IgD-negative memory B cell (primary cell): Measurements from ENCODE around the gene ODF2L. TPM values are rescaled to one million over a fixed set of nuclear protein-coding genes. Genes with fewer than 3 reads are reported as not detected.
"Not testable (repeated sequence)": the region's sequence is repeated elsewhere in the genome, so short reads cannot be mapped to it uniquely, and the experiment has no call there.

Experiments
- H3K27ac Mint-ChIP-seq, 3 donors: one replicate each; pipeline ENCODE4 v1.8.0; 2020 to 2022; ENCODE audit warnings: mild to moderate bottlenecking in 3 of 3, mixed read lengths in 3 of 3, moderate library complexity in 1 of 3
- H3K27me3 Mint-ChIP-seq: one replicate; pipeline ENCODE4 v1.8.0; 2021; ENCODE audit warnings: mixed read lengths
- H3K36me3 Mint-ChIP-seq: one replicate; pipeline ENCODE4 v1.8.0; 2020; ENCODE audit warnings: mild to moderate bottlenecking, mixed read lengths
- H3K4me1 Mint-ChIP-seq, 3 donors: one replicate each; pipeline ENCODE4 v1.8.0; 2020 to 2022; ENCODE audit warnings: mixed read lengths in 3 of 3, mild to moderate bottlenecking in 1 of 3
- H3K4me3 Mint-ChIP-seq, 4 donors: one replicate each; pipeline ENCODE4 v1.8.0; 2020 to 2022; ENCODE audit warnings: mild to moderate bottlenecking in 4 of 4, mixed read lengths in 4 of 4, moderate library complexity in 3 of 4
- H3K9me3 Mint-ChIP-seq, 3 donors: one replicate each; pipeline ENCODE4 v1.8.0; 2020 to 2021; ENCODE audit warnings: mixed read lengths in 3 of 3, mild to moderate bottlenecking in 1 of 3
- polyA plus RNA-seq: library from polyadenylated mRNA; unstranded; fragments of 300-500 nt; fragmentation: Illumina TruSeq; gene quantifications from one replicate; pipeline ENCODE4 v1.2.3, GENCODE V29; 2021

The ODF2L gene
- polyA plus RNA-seq, 1 donor from 2014 or later: 23.1 TPM

DNA sequence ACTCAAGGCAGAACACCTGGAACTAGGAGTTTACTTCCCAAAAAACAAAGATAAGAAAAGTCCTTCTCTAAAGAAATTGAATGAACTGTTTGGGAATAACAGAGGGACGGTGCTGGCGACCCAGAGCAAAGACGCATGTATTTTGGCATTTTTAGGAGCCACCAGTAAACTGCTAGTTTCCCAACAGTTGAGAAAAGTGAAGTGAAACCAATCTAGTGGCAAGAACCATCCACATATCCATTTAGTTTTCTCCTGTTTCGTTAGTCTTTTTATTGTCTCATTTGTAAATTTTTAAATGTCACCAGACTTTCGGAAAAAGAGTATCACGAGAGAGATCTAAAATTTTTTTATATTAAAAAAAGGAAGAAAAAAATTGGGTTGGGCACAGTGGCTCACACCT lies 30.2 kb downstream of the ODF2L start:
- Mint-ChIP-seq H3K4me1 (peaks cover 0 to 3% (median 0%) of the 10 kb centered on the region in 3 donors), H3K36me3 (peaks cover 11% of the 10 kb centered on the region), H3K9me3 (no peaks in the 10 kb centered on the region), H3K27ac (no peak overlapping the region), H3K27me3 (no peaks in the 10 kb centered on the region), H3K4me3 (no peak overlapping the region)

DNA sequence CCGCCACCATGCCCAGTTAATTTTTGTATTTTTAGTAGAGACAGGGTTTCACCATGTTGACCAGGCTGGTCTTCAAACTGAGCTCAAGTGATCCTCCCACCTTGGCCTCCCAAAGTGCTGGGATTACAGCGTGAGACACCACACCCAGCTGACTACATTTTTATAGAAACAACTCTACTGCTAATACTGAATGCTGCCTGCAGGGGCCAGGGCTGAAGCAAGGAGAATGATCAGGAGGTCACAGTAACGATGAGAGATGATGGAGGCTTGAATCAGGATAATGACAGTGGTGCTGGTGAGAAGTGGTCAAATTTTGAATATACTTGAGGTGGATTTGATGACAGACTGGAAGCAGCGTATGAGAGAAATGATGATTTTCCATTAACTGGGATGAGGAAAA lies 33.3 kb downstream of the ODF2L start:
- no peak overlapping the region for H3K4me3 Mint-ChIP-seq
- H3K27ac Mint-ChIP-seq: peak overlapping the region in 1 of 3 donors; percentile 19
- no peaks in the 10 kb centered on the region for H3K9me3 Mint-ChIP-seq
- H3K4me1 Mint-ChIP-seq: peaks cover 0 to 3% (median 0%) of the 10 kb centered on the region in 3 donors
- H3K27me3 Mint-ChIP-seq: no peaks in the 10 kb centered on the region
- H3K36me3 Mint-ChIP-seq: peaks cover 15% of the 10 kb centered on the region

DNA sequence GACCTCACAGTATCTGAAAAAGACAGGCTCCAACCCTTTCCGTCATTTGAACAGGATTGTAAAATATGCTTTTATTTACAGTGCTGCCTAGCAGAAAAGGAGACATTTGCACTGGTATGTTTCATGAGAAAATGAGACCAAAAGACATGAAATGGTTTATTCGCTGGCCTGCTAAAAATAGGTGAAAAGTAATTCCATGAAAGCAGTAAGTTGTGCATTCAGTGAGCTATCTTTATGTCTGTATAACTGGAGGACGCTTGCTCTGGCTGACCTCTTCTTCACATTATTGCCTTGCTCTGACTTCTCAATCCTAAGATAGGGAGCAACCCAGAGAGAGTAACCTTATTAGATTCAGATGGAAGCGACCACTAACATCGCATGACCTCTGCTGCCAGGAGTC lies 38.3 kb downstream of the ODF2L start:
- Mint-ChIP-seq H3K4me3 (no peak overlapping the region), H3K27ac (no peak overlapping the region), H3K9me3 (no peaks in the 10 kb centered on the region), H3K27me3 (no peaks in the 10 kb centered on the region), H3K36me3 (peaks cover 19% of the 10 kb centered on the region), H3K4me1 (no peaks in the 10 kb centered on the region)

DNA sequence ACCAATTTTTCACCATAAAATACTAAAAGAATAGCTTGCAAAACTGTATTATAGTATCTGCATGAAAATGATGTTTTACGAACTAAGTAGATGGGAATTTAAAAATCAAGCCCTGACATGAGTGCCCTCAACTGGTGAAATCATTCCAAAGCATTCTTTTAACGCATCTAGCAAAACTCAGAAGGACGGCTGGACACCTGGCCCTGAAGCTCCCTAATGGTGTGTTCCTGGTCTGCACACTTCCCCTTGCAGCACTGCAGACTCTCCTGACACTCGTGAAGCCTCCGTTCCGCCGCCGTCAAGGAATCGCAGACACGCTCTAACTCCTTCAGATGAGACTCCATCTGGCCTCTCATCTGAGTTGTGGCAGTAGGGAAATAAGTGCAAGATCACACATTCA lies 39.9 kb downstream of the ODF2L start:
- H3K36me3 Mint-ChIP-seq: peaks cover 25% of the 10 kb centered on the region

DNA sequence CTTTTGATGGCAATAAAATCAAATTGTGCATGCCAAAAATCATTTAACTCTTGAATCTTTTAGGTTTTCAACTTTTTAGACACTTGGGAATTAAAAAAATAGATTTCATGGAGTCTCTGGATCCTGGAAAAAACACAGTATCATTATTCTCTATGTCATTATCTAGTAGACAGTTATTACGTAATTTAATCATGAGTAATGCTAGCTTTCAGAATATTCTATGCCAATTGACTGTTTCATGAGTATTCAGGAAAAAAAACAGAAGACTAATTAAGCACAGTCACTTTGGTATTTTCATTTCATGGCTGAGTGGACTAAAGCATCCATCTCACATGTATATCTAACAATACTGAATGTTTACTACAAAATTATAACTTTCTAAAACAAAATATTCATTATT lies 44.0 kb downstream of the ODF2L start:
- Mint-ChIP-seq H3K9me3 (peaks cover 0 to 5% (median 3%) of the 10 kb centered on the region in 3 donors), H3K27ac (no peak overlapping the region), H3K4me1 (no peaks in the 10 kb centered on the region), H3K36me3 (peaks cover 27% of the 10 kb centered on the region), H3K27me3 (no peaks in the 10 kb centered on the region), H3K4me3 (no peak overlapping the region)

More for the DNA sequence above, 39.9 kb downstream of the ODF2L start:
- H3K4me3 Mint-ChIP-seq: no peak overlapping the region
- H3K4me1 Mint-ChIP-seq: no peaks in the 10 kb centered on the region
- no peaks in the 10 kb centered on the region for H3K27me3 Mint-ChIP-seq
- H3K27ac Mint-ChIP-seq: no peak overlapping the region
- H3K9me3 Mint-ChIP-seq: peaks cover 0 to 3% (median 0%) of the 10 kb centered on the region in 3 donors

DNA sequence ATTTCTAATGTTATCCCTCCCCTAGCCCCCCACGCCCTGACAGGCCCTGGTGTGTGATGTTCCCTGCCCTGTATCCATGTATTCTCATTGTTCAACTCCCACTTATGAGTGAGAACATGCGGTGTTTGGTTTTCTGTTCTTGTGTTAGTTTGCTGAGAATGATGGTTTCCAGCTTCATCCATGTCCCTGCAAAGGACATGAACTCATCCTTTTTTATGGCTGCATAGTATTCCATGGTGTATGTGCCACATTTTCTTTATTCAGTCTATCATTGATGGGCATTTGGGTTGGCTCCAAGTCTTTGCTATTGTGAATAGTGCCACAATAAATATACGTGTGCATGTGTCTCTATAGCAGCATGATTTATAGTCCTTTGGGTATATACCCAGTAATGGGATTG lies 45.9 kb downstream of the ODF2L start:
- H3K36me3 Mint-ChIP-seq: peaks cover 27% of the 10 kb centered on the region
- not testable (repeated sequence) for H3K4me3 Mint-ChIP-seq

DNA sequence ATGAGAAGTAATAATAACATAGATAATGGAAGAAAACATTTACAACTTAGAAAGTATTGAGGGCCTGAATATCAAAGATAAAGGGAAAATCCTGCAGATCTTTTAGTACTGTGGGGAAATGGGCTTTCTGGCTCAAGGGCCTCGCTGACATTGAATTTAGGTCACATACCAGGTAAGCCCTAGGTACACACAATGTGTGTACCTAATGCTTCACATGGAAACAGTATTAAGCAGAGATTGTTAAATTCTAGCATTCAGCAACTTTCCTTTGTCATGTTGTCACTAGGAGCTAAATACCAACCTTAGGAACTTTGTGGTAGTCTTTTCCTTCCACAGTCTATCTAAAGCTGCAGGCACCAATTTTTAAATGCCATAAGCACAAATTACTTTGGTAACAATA lies 49.7 kb downstream of the ODF2L start:
- Mint-ChIP-seq H3K27me3 (peaks cover 2% of the 10 kb centered on the region), H3K27ac (no peak overlapping the region), H3K36me3 (peaks cover 7% of the 10 kb centered on the region), H3K4me1 (no peaks in the 10 kb centered on the region), H3K4me3 (no peak overlapping the region), H3K9me3 (peaks cover 0 to 12% (median 6%) of the 10 kb centered on the region in 3 donors)

More for the DNA sequence above, 45.9 kb downstream of the ODF2L start:
- not testable (repeated sequence) for H3K4me1 Mint-ChIP-seq, H3K27ac Mint-ChIP-seq, H3K27me3 Mint-ChIP-seq, H3K9me3 Mint-ChIP-seq

DNA sequence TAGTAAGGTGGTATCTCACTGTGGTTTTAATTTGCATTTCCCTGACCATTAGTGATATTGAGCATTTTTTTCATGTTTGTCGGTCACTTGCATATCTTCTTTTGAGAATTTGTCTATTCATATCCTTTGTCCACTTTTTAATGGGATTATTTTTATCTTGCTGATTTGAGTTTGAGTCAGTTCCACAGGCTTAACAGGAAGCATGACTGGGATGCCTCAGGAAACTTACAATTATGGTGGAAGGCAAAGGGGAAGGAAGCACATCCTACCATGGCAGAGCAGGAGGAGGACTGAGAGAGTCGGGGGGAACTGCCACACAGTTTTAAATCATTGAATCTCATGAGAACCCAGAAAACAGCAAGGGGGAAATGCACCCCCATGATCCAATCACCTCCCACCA lies 51.1 kb downstream of the ODF2L start:
- Mint-ChIP-seq H3K27me3 (peaks cover 2% of the 10 kb centered on the region), H3K36me3 (no peaks in the 10 kb centered on the region), H3K4me3 (no peak overlapping the region), H3K4me1 (no peaks in the 10 kb centered on the region), H3K9me3 (peaks cover 0 to 11% (median 9%) of the 10 kb centered on the region in 3 donors), H3K27ac (no peak overlapping the region)

DNA sequence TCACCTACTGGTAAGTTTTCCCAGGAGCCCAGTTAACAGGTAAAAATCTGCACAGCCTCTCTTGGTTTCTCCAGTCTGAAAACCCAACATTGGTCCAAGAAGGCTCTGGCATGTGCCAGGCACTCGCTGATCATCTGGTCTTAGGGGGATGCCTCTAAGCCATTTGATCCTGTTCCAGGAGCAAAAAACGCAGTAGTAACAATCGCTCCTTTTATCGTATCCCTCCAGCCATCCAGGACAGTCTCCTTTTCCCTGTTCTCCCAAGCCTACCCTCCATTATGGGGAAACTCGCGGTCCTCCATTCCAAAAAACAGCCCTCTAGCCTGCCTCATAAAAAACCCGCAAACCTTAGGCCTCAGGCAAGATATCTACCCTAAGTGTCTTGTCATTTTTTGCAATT lies 56.2 kb downstream of the ODF2L start:
- Mint-ChIP-seq H3K4me3 (no peak overlapping the region), H3K27me3 (peaks cover 2% of the 10 kb centered on the region), H3K4me1 (no peaks in the 10 kb centered on the region), H3K36me3 (no peaks in the 10 kb centered on the region), H3K27ac (no peak overlapping the region), H3K9me3 (peaks cover 2 to 6% (median 5%) of the 10 kb centered on the region in 3 donors)

DNA sequence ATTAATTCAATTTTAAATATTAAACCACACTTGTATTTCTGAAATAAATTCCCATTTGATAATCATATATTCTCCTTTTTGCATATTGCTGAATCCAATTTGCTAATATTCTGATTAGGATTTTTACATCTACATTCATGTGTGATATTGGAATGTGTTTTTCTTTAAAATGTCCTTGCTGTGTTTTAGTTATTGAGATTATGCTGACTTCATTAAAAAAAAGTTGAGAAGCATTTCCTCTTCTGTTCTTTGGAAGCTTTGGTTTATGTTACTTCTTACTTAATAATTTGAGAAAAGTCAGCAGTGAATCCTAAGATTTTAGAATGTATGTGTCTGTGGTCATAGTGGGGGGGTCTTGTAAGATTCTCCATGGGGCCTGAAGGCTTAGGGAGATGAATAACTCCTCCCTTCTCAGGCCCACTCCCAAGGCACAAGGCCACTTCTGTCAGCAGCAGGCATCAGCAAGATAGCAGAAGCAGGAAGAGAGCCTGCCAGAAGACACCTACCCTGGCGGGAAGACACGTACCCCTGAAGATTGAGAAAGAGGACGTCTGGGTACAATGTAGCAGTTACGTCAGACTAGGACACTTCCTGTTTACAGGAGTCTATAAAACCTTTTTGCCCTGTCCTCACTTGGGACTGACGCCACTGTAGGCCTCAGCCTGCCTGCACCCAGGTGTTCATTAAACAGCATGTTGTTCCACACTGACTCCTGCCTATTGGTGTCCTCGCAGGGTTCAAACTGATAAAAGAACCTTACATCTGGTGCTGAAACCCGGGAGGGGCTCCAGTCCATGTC lies 56.9 kb downstream of the ODF2L start:
- no peak overlapping the region for H3K27ac Mint-ChIP-seq
- H3K4me1 Mint-ChIP-seq: no peaks in the 10 kb centered on the region
- H3K4me3 Mint-ChIP-seq: no peak overlapping the region
- no peaks in the 10 kb centered on the region for H3K36me3 Mint-ChIP-seq
- H3K9me3 Mint-ChIP-seq: peaks cover 2 to 4% (median 3%) of the 10 kb centered on the region in 3 donors
- H3K27me3 Mint-ChIP-seq: peaks cover 2% of the 10 kb centered on the region

DNA sequence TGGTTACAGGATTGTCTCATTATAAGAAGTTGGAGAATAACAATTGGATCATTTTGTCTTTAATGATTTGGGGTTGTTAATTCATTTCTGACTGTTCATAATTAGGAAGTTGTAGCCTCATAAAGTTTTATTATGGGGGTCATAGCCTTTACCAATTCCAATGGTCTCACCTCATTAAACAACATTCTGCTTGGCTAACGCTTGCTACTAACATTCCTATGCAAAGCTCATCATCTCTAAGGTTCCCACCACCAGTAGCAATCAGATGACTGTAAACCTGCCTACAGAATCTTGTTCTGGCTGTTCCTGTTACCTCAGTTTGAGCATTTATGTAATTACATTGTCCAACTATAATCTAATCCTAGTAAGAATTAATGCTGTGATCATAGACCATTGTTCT lies 60.2 kb downstream of the ODF2L start:
- Mint-ChIP-seq H3K27ac (no peak overlapping the region), H3K36me3 (no peaks in the 10 kb centered on the region), H3K4me1 (no peaks in the 10 kb centered on the region), H3K9me3 (peaks cover under 1 to 2% (median under 1%) of the 10 kb centered on the region in 3 donors), H3K27me3 (no peaks in the 10 kb centered on the region), H3K4me3 (no peak overlapping the region)

DNA sequence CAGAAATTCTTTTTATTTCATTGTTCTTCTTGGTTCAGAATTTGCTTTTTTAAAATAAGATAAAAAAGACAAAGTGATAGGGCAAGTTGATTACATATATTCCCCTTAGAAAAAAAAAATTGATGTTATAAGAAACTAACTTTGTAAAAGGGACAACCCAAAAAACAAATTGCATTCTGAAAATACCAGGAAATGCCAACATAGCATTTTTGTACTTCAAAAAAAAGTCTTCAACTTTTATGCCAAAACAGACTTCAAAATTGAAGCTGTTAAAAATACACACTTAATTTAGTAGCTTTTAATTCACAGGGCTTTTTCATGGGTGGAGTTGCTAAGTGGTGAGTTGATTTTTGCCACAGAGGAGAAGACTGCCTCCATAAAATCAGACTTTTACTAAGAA lies 70.9 kb downstream of the ODF2L start:
- Mint-ChIP-seq H3K36me3 (no peaks in the 10 kb centered on the region), H3K27ac (no peak overlapping the region), H3K9me3 (no peaks in the 10 kb centered on the region), H3K27me3 (no peaks in the 10 kb centered on the region), H3K4me1 (no peaks in the 10 kb centered on the region), H3K4me3 (no peak overlapping the region)

GRCh38 chr1:86324130-86324822 lies 71.8 kb downstream of the ODF2L start:
- Mint-ChIP-seq H3K4me3 (no peak overlapping the region), H3K27me3 (no peaks in the 10 kb centered on the region)

DNA sequence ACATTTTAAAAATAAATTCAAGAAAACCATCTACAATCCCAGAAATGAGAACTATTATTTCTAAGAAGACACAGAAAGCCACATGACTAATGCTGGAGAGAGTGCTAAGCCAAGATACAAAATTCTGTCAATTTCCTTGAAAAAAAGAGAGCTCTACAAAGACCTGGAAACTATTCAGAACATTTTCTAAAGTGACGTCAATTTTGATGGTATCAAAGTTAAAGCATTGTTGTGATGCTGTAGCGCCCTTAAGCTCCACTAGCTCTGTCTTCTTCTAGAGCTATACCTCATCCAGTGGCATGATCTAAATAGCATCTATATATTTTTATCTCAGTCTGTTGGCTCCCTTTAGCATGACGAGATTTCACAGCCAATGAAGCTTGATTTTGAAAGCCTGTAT lies 73.9 kb downstream of the ODF2L start:
- no peak overlapping the region for H3K4me3 Mint-ChIP-seq
- no peaks in the 10 kb centered on the region for H3K9me3 Mint-ChIP-seq
- no peak overlapping the region for H3K27ac Mint-ChIP-seq
- H3K27me3 Mint-ChIP-seq: no peaks in the 10 kb centered on the region
- no peaks in the 10 kb centered on the region for H3K36me3 Mint-ChIP-seq
- H3K4me1 Mint-ChIP-seq: no peaks in the 10 kb centered on the region

More at GRCh38 chr1:86324130-86324822, 71.8 kb downstream of the ODF2L start:
- H3K4me1 Mint-ChIP-seq: no peaks in the 10 kb centered on the region
- H3K27ac Mint-ChIP-seq: no peak overlapping the region
- no peaks in the 10 kb centered on the region for H3K36me3 Mint-ChIP-seq
- H3K9me3 Mint-ChIP-seq: no peaks in the 10 kb centered on the region

DNA sequence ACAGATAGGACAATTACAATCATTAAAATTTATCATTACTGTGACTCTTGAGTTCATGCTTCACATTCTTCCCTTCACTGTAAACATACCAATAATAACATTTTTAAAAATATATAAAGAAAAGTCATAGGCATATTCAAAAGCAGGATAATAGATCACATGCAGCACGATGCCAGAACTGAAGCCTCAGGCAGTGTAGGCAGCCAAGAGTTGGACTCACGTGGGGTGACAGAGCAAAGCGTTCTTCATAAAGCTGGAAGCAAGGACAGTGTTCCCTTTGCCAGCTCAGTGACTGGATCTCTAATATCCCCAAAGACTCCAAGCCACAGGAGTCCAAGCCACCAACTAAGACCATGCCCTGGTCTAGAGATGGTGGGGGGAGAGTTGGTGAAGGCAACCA lies 77.7 kb downstream of the ODF2L start:
- Mint-ChIP-seq H3K4me3 (peak overlapping the region in 1 of 4 donors; percentile 49), H3K27me3 (peaks cover under 1% of the 10 kb centered on the region), H3K27ac (no peak overlapping the region), H3K9me3 (no peaks in the 10 kb centered on the region), H3K4me1 (no peaks in the 10 kb centered on the region), H3K36me3 (no peaks in the 10 kb centered on the region)

DNA sequence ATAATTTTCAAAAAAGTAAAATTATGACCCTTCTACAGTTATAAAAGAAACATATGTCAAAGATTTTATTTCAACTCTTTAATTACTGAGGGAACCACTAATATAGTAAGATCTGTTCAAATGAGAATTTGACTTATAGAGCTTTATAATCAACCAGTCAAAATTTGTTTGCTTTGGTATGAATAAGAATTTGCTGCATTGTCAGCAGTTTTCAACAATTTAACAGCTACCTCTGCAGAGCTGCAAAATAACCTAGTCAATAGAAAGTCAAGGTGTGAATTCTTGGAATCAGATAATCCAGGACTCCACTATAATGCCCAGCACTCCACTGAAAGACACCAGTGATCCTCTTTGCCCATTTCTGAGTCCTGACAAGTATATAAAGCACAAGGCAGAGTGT lies 78.2 kb downstream of the ODF2L start:
- Mint-ChIP-seq H3K36me3 (no peaks in the 10 kb centered on the region), H3K27ac (no peak overlapping the region)

More for the DNA sequence above, 78.2 kb downstream of the ODF2L start:
- Mint-ChIP-seq H3K9me3 (no peaks in the 10 kb centered on the region), H3K27me3 (peaks cover 1% of the 10 kb centered on the region), H3K4me3 (no peak overlapping the region), H3K4me1 (no peaks in the 10 kb centered on the region)
